Measurements from ENCODE around the gene CRISPLD2. TPM values are rescaled to one million over a fixed set of nuclear protein-coding genes. Genes with fewer than 3 reads are reported as not detected.
A peak's percentile ranks its signal among the peaks of the same experiment; 100 is the strongest.

The CRISPLD2 gene
- total and polyA plus RNA-seq, 9 of the 15 experiments (the other 6 are each of a cell fraction or from before 2014, with no cell fraction given) = 0.03 to 0.24 (median 0.04) TPM; not detected in 4

GRCh38 chr16:84861671-84862070, 41.9 kb downstream of the CRISPLD2 start:
- intact Hi-C loops (cut with micrococcal nuclease) = no loop called here
- Histone ChIP-seq H3K79me2 (ENCODE audit: control insufficient read depth, insufficient read depth, low read length) (no peaks in the 10 kb centered on the region), H3K27ac (ENCODE audit: extremely low read depth, low read depth, low read length) (no peak overlapping the region), H3K9me3 (replicated peaks; ENCODE audit: control insufficient read depth, insufficient read depth, low read depth, low read length) (no peaks in the 10 kb centered on the region), H3K4me1 (replicated peaks in 1 of 2; ENCODE audit: control insufficient read depth in 2 of 2, insufficient read depth in 2 of 2, low read length in 2 of 2) (no peaks in the 10 kb centered on the region; a peak in 1 of 5 replicates), H3K4me2 (ENCODE audit: insufficient read depth, low read length) (no peak overlapping the region), H4K20me1 (replicated peaks; ENCODE audit: control insufficient read depth, insufficient read depth, low read length) (0 out of 2 replicates have a peak, but pooled peaks cover 3% of the 10 kb centered on the region), H3K36me3 (ENCODE audit: control insufficient read depth, insufficient read depth, low read length) (no peaks in the 10 kb centered on the region), H3K4me3 (no peak overlapping the region), H3K9me1 (ENCODE audit: control insufficient read depth, insufficient read depth, low read length) (no peaks in the 10 kb centered on the region), H2AFZ (ENCODE audit: low read depth, low read length) (no peak overlapping the region), H3K9ac (ENCODE audit: insufficient read depth in 1 of 2, low read depth in 2 of 2, low read length in 2 of 2) (no peak overlapping the region), H3K27me3 (ENCODE audit: control insufficient read depth in 2 of 2, insufficient read depth in 2 of 2, low read length in 2 of 2) (peaks cover 54 to 82% of the 10 kb centered on the region in 2 experiments)
- peak; percentile 14 for TF ChIP-seq ETS2 (tag; IDR thresholded peaks at IDR 0.05; ENCODE audit: borderline replicate concordance, poor library complexity, severe bottlenecking)
- TF ChIP-seq GMEB1 (CRISPR knock-in tag; IDR thresholded peaks at IDR 0.05) = no peak
- TF ChIP-seq L3MBTL2 (IDR thresholded peaks at IDR 0.05) = no peak
- TF ChIP-seq ZNF121 (CRISPR knock-in tag; conservative IDR thresholded peaks at IDR 0.05) = peak; percentile 87
- no TSS peak for BruUV-seq (replicated peaks)
- DNase-seq (ENCODE audit: extremely low read depth in 1 of 4, low spot score in 3 of 4) = no peak
- in situ Hi-C loops (cut with MboI) = no loop called here
- FAIRE-seq = no peak
- CTCF ChIA-PET (ENCODE audit: low intra/inter-chr PET ratio) = no interaction called here
- POLR2A ChIA-PET = interaction anchor here (1.2 to 2.3 kb wide), 2 partner anchors 12 to 22 kb away, joined by 4 to 6 read pairs; no protein-coding TSS in a partner anchor
- no peak for ATAC-seq
- WGBS (ENCODE audit: insufficient coverage, low coverage, missing lambda C conversion rate) = 13% methylated on average over 7 of the region's 7 CpGs
